GM21367 (cell line): ENCODE data around the gene MTR.
A peak's percentile ranks its signal among the peaks of the same experiment; 100 is the strongest.

Experiments used
- ATAC-seq: cut with Tn5 transposase; IDR thresholded peaks from one replicate; pipeline ENCODE4 v1.9.1; 2021; ENCODE audit not compliant: unreplicated experiment

MTR gene

GRCh38 chr1:236795035-236795756 is at the start of gene MTR:
Gene MTR, plus strand, starts transcription at chr1:236795292. Its CDS starts 412 bp downstream, at chr1:236795704.
- peak; percentile 99 for ATAC-seq

DNA sequence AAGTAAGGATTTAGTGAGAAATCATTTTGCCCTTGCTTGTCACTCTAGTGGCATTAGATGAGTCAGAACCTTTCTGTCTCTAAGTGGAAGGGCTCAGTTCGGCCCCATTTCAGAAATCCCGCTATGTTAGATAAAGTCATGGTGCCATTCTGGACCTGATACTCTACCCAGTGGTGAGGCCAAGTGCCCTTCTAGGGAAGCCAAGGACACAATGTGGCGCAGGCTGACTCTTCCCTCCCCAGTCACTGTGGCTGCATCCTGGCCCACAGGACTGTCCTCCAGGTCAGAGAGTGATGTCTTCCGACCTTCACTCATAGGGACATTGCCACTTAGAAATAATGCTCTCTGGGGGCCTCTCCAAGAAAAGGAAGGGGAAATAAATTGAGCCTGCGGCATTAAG is 48.3 kb upstream of the MTR start:
- ATAC-seq, result no peak

GRCh38 chr1:236747311-236747985 is 47.6 kb upstream of the MTR start:
- no peak for ATAC-seq

GRCh38 chr1:236748268-236748870 is 46.7 kb upstream of the MTR start:
- ATAC-seq, result no peak

DNA sequence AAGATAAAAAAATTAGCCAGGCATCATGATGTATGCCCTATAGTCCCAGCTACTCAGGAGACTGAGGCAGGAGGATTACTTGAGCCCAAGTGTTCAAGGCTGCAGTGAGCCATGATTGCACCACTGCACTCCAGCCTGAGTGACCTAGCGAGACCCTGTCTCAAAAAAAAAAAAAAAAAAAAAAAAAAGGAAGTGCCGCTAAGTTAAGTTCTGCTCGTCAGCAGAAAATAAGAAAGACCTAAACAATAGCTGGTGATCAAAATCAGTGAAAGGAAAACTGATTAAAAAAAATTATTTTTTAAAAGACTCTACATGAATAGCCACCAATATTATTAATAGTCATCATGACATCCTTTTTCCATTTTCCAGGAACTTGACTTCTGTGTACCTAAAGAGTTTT is 44.2 kb upstream of the MTR start:
- ATAC-seq, result no peak

DNA sequence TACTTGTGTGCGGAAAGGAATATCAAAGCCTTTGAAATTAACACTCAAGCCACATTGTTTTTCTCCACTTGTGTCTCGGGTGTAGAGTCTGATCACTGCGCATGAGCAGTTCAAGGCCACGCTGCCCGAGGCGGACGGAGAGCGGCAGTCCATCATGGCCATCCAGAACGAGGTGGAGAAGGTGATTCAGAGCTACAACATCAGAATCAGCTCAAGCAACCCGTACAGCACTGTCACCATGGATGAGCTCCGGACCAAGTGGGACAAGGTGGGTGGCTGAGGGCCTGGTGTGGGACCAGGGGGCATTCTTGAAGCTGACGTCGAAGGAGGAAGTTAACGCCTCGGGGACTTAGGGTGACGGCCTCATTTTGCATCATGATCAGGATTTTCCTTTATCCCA is 43.7 kb upstream of the MTR start:
- no peak for ATAC-seq

GRCh38 chr1:236751935-236752334 is 43.2 kb upstream of the MTR start:
- ATAC-seq, result no peak

DNA sequence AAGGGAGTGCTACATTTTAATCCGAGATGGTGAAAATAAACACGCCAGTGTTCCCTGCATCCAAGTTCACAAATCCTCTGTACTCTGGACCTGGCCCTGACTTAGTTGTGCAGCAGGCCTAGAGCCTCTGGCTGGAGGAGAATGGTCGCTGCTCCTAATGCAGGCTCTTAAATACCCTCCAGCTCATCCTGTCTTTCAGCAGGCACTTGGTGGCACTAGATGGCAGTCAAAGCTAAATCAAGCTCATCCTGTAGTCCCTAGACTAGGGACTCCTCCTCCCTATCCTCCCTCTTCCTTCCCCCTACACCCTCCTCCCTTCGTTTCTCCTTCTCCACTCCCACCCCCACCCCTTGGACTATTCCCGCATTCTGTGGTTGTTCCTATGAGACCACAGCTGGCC is 41.6 kb upstream of the MTR start:
- ATAC-seq, result no peak

DNA sequence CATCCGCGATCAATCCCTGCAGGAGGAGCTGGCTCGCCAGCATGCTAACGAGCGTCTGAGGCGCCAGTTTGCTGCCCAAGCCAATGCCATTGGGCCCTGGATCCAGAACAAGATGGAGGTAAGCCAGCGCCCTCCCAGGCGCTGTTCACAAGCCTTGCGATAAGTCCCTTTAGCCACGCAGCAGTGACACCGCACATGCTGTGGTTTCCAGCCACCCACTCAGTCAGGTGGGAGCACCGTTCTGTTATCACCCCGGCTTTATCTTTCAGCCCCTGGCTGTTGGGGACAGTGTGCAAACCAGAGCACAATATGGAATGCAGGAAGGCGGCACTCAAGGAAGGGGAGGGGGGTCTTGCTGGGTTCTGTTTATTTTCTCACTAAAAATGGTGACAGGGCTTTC is 41.1 kb upstream of the MTR start:
- ATAC-seq, result no peak

DNA sequence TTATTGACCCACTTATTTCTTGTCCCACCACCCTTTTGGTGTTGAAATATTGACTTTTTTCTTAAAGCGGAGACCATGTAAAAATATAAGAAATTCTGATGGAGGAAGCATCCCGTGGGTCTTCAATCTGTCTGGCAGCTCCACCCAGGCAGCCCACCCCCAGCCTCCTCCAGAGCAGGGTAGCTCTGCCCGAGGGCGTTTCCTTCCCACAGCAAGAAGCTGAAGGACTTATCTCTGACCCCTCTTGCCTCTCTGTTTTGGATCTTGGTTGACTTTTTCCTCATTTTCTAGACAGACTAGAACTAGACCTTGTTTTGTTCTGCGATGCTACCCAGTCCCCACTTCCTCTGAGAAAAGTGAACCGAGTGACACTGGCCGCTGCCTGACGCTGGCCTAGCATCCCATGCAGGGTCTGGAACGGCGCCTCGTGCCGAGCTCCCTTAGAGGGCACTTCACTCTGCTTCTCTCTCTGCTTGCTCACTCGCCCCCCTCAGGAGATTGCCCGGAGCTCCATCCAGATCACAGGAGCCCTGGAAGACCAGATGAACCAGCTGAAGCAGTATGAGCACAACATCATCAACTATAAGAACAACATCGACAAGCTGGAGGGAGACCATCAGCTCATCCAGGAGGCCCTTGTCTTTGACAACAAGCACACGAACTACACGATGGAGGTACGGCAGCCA is 40.4 kb upstream of the MTR start:
- ATAC-seq, result no peak

DNA sequence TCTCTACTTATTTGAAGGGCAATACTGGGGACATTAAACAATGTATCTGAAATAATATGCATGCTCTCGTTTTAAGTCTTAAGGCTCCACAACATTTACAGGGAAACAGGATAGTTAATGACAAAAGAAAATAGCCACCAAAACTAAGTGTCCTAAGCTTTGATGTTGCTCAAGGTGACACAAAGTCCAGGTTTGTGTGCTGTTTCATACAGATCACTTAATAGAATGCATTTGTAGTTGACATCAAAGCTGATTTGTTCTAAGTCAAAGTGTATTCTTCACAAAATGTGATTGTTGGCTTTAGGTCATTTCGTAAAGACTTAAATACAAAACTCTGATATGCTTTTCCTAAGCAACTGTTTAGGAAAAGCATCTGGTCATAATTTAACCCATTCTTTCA is 37.5 kb upstream of the MTR start:
- ATAC-seq, result no peak

GRCh38 chr1:236759252-236759859 is 35.7 kb upstream of the MTR start:
- ATAC-seq, result peak; percentile 64

GRCh38 chr1:236760480-236760879 is 34.6 kb upstream of the MTR start:
- no peak for ATAC-seq

DNA sequence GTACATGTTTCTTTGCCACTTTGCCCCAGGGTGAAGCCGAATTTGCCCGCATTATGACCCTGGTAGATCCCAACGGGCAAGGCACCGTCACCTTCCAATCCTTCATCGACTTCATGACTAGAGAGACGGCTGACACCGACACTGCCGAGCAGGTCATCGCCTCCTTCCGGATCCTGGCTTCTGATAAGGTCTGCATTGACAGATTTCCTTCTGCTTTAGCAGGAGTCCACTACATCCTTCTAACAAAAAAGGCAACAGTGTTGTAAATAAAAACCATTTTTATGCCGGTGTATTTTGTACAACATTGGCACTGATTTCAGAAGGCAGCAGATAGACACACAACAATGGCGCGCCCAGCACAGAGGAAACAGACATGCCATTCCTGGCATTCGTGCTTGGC is 34.1 kb upstream of the MTR start:
- no peak for ATAC-seq

DNA sequence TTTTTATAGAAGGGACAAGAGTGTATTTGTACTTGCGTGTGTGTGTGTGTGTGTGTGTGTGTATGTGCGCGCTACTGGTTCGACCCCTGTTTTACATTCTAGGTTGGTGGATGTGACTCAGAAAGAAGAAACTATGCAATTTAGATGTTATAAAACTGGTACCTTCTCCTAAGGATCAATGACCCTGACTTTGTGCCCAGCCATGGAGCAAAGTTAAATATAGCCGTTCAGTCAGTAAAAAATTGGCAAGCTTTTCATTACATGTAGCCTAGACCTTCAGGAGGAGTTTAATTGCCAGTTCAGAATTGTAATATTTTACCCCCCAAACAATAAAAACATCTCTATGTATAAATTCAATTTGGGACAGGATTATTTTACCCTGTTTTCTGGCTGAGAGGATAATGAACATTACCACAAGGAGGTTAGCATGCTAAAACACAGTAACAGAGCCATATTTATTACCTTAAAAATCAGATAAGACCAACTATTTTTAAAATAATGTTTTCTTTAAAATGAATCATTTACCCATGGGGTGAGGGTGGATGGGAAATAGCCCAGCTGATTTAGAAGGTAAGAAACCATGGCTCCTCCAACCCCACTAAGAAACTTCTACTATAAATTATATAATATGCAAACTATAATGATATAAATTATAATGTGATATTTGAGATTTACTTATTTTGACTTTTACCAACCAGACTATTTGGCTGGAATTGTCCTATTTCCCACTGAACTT is 33.5 kb upstream of the MTR start:
- no peak for ATAC-seq

DNA sequence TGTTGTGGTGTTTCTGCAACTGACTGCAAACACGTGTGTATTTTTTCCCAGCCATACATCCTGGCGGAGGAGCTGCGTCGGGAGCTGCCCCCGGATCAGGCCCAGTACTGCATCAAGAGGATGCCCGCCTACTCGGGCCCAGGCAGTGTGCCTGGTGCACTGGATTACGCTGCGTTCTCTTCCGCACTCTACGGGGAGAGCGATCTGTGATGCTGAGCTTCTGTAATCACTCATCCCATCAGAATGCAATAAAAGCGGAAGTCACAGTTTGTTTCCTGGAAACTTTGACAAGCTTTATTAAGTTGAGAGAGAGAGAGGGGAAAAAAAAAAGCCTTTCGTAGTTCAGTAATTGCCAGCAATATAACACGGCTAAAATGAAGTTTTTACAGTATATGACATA is 32.7 kb upstream of the MTR start:
- ATAC-seq, result no peak

DNA sequence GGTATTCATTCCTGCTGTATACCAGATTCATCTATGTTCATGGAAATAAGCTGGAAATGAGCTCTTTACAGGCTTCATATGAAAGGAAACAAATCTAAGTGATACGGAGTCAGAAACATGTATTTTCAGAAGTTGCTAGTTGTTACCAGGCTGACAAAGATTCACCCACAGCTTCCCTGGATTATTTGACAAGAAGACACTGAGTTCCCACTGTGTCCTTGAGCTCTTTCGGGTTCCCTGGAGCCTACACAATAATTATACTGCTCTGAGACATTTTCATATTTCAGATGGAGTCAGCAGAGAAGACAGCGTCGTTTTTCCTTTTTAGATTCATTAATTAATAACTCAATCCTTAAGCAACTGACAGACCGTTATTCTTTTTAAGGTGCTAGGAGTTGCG is 29.3 kb upstream of the MTR start:
- no peak for ATAC-seq

DNA sequence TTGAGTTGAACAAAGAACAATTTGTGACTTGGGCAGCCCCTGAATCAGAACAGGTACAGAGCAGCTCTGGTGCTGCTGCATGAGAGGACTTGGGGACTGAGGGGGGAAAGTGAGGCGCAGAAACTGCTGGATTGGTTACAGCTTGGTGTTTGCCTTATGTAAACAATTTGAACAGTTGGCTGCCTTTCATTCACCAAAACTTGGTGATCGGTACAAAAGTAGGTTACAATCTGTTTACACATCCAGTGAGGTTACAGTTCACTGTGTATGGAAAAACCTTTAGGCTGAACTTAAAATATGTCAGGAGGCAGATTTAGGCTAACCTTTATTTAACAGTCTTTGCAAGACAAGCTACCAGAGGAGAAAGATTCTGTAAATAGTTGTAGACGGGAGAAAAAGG is 28.6 kb upstream of the MTR start:
- ATAC-seq, result no peak

DNA sequence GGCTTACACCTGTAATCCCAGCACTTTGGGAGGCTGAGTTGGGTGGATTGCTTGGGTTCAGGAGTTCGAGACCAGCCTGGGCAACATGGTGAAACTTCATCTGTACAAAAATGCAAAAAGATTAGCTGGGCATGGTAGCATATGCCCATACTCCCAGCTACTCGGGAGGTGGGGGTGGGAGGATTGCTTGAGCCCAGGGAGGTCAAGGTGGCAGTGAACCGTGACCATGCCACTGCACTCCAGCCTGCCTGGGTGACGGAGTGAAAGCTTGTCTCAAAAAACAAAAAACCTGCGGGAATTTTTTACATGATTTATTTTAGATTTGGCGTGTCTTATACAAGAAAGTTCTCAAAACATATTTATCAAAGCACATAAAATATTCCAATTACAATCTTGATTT is 27.8 kb upstream of the MTR start:
- ATAC-seq, result no peak

- no peak for ATAC-seq
These were observed 26.5 kb upstream of the MTR start for GRCh38 chr1:236768601-236769000.

DNA sequence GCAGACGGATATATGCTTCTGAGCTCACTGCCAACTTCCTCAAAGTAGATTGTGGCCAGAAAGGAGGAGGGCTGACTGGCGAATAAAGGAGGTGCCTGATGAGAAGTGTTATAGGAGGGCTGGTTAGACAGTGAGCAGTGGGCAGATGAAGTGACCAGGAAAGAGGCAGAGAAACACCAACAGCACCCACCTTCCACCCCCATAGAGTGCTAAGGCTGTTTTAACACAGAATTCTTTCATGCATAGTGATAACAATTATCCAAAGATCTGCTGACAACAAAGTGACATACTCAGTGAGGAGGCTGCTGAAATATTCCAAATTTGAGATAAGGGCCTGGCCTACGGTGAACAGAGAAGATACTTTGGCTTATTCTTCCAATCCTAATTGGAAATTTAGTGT is 21.2 kb upstream of the MTR start:
- no peak for ATAC-seq
